Measurements from ENCODE around the gene LEMD3. TPM values are rescaled to one million over a fixed set of nuclear protein-coding genes. Genes with fewer than 3 reads are reported as not detected.
"Not testable (repeated sequence)": the region's sequence is repeated elsewhere in the genome, so short reads cannot be mapped to it uniquely, and the experiment has no call there.

Gene LEMD3
- total RNA-seq, 2 donors from 2014 or later: 16.0 to 18.6 TPM

DNA sequence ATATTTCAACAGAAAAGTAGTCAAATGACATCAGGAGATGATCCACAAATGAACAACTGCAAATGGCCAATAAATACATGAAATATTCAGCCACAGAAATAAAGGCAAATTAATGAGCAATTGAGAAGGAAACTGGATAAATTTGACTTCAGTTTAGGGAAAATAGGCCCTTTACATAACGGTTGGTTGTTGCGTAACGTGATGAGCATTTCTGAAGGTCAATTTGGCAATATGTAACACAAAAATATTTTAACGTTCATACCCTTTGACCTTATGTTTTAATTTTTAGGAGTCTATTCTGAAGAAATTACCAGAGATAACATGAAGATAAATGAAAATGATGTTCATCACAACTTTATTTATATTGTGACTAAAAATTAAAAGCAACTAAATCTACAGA lies 94.4 kb downstream of the LEMD3 start:
- DNase-seq (no peak), ATAC-seq (no peak)
- intact Hi-C loops (cut with DNase I): no loop called here

GRCh38 chr12:65266408-65266807 lies 97.0 kb downstream of the LEMD3 start:
- ATAC-seq: no peak
- no peak for DNase-seq
- intact Hi-C loops (cut with DNase I): no loop called here

- intact Hi-C loops (cut with DNase I): no loop called here
- ATAC-seq (no peak), DNase-seq (no peak)
These were observed 100.2 kb downstream of the LEMD3 start for GRCh38 chr12:65269603-65270002.

DNA sequence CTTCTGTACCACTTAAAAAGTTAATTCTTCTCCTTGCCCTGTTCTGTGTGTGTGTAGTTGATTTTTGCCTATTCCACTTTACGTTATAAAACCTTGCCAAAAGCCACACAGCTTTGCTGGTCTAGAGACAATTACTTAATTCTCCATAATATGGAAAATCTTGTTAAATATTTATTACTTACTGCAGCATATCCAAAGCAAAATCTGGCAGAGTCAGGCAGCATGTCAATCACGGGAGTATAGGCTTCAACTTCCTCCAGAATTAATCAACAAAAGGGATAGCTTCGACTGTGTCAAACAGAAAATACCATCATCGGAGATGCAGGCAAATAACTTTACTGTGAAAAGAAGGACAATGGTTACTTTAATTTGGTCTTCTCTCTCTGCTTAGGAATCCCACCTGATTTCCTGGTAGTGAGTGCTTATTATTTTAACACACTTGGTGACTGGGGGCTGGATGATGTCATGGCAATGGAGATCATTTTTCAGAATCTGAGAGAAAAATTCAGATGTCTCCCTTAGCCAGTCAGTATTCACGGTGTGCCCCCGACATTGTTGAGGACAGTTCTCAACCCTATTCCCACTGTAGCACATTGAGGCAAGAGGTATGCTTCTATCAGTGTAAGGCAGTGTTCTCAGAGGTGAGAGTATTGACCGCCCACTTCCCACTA lies 105.4 kb downstream of the LEMD3 start:
- no peak for ATAC-seq
- intact Hi-C loops (cut with DNase I): no loop called here
- no peak for DNase-seq

GRCh38 chr12:65275627-65276026 lies 106.2 kb downstream of the LEMD3 start:
- DNase-seq (no peak), ATAC-seq (no peak)
- intact Hi-C loops (cut with DNase I): no loop called here

DNA sequence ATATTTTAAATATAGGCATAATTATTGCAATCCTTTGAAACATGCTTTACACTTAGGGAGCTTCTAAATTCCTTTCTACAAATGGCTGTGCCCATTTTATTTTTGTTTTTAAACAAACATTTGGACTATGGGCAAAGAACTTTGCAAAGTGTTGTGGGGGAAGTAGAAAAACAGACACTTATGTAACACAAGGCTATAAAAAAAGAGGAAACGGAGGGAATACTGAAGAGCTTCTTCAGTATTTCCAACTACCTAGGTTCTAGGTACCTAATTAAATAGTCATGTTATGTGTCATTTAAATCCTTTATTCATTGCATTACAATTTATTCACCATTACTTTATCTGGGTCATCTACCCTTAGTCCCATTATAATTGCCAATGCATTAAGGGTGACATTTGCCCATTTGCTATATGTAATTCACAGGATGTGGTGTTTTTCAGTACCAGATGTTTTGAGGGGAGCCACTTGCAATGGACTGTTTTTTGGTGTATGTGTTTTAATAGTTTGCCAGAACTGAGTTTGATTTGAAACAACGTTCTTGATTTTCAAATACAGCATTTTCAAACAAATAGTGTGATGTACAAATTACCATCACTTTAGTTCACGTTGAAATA lies 107.6 kb downstream of the LEMD3 start:
- ATAC-seq: no peak
- no peak for DNase-seq
- intact Hi-C loops (cut with DNase I): no loop called here

GRCh38 chr12:65277994-65278575 lies 108.7 kb downstream of the LEMD3 start:
- intact Hi-C loops (cut with DNase I): no loop called here
- ATAC-seq (peak in 1 of 2 donors; percentile 8), DNase-seq (no peak)

DNA sequence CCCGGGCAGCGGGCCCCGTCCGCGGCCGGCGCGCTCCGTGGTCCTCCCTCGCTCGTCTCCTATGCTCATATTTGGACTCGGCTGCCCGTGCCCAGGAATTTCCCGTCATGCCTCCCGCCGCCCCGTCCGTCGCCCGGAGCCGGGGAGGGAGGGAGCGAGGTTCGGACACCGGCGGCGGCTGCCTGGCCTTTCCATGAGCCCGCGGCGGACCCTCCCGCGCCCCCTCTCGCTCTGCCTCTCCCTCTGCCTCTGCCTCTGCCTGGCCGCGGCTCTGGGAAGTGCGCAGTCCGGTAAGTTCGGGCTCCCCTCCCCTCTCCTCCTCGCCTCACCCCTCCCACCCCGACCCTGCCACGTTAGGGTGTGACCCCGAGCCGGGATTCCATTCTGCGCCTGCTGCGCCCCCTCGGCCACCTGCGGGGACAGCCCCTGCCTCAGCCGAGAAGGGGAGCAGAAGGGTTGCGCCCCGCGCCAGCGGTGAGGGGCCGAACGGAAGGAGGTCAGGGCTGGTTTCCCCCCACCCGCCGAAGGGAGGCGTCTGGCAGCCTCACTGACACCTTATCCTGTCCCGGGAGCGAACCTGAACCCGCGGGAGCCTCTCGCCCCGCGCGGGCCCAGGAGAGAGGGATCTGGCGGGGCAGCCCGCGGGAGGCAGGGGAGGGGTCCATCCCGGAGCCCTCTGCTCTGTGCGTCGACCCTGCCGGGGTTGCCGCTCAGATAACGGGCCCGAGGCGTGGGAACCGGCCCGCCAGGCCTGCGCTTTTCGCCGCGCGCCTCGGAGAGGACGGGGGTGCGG lies 109.4 kb downstream of the LEMD3 start, which contains the start of gene MSRB3:
Gene MSRB3, plus strand, starts transcription at position 108 of the 793 bp plus-strand sequence. CDS start 29,897 bp downstream, outside the sequence.
- peak; percentile 84 for DNase-seq
- intact Hi-C loops (cut with DNase I): no loop called here
- ATAC-seq: peak; percentile 96 to 97

- intact Hi-C loops (cut with DNase I): no loop called here
- ATAC-seq: peak; percentile 83 to 85
- no peak for DNase-seq
These were observed 110.2 kb downstream of the LEMD3 start for GRCh38 chr12:65279369-65280112.

DNA sequence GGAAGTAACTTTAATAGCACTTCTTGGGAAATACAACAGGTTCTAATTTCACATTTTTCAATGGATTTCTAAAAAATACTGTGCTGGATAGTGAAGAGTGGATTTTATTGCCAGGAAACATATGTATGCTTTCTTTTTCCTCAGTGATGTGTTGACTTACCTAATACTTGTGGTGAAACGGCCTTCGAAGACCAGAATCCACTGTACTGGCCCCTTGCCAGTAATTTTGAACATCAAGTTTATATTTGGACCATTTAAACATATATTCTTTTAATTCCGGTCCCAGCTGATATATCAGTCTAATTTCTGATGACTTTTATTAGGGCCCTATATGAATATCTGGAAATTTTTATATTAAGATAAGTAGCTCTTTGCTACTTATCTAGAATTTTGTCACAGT lies 110.9 kb downstream of the LEMD3 start:
- no peak for DNase-seq
- no peak for ATAC-seq
- intact Hi-C loops (cut with DNase I): no loop called here

GRCh38 chr12:65282840-65283239 lies 113.5 kb downstream of the LEMD3 start:
- intact Hi-C loops (cut with DNase I): no loop called here
- DNase-seq (no peak), ATAC-seq (no peak)

- intact Hi-C loops (cut with DNase I); DNase-seq; ATAC-seq: not testable (repeated sequence)
These were observed 116.1 kb downstream of the LEMD3 start for GRCh38 chr12:65285532-65285931.

- ATAC-seq: no peak
- DNase-seq: no peak
- intact Hi-C loops (cut with DNase I): no loop called here
These were observed 118.0 kb downstream of the LEMD3 start for GRCh38 chr12:65287426-65287825.

- DNase-seq: no peak
- intact Hi-C loops (cut with DNase I): no loop called here
- ATAC-seq: no peak
These were observed 122.9 kb downstream of the LEMD3 start for GRCh38 chr12:65292241-65292640.

DNA sequence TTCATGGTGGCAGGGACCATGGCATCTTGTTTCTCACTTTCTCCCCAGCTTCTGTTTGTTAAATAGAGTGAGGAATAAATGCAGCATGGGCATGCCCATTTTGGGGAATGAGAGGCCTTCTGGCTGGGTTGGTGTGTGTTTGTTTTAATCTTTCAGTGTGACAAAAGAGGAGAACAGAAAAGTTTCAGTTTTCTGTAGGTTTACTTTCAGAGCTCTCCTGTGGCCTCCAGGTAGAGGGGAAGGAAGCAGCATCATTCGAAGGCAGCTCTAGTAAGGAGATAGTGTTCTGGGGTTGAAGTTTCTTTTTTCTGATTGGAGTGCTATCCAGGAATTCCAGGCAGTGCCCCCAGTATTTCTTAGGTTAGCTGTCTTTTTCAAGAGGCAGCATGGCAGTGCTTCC lies 124.4 kb downstream of the LEMD3 start:
- no peak for DNase-seq
- intact Hi-C loops (cut with DNase I): no loop called here
- ATAC-seq: no peak

GRCh38 chr12:65294641-65295262 lies 125.4 kb downstream of the LEMD3 start:
- no peak for ATAC-seq
- no peak for DNase-seq
- intact Hi-C loops (cut with DNase I): no loop called here

GRCh38 chr12:65296508-65297265 lies 127.3 kb downstream of the LEMD3 start:
- DNase-seq (no peak), ATAC-seq (no peak)
- intact Hi-C loops (cut with DNase I): no loop called here

All from left cardiac atrium (tissue), 4 donors.